ENCODE data around the gene NEUROG1.

GRCh38 chr5:135501965-135502364 is 33.8 kb downstream of the NEUROG1 start:
- TF ChIP-seq POLR2A (IDR thresholded peaks at IDR 0.05) (no peak), CTCF (IDR thresholded peaks at IDR 0.05) (no peak), POLR2AphosphoS5 (IDR thresholded peaks at IDR 0.05; ENCODE audit: insufficient read depth in 1 of 2, low read depth in 1 of 2) (no peak)
